ENCODE data around the gene PSEN1.

Gene PSEN1

DNA sequence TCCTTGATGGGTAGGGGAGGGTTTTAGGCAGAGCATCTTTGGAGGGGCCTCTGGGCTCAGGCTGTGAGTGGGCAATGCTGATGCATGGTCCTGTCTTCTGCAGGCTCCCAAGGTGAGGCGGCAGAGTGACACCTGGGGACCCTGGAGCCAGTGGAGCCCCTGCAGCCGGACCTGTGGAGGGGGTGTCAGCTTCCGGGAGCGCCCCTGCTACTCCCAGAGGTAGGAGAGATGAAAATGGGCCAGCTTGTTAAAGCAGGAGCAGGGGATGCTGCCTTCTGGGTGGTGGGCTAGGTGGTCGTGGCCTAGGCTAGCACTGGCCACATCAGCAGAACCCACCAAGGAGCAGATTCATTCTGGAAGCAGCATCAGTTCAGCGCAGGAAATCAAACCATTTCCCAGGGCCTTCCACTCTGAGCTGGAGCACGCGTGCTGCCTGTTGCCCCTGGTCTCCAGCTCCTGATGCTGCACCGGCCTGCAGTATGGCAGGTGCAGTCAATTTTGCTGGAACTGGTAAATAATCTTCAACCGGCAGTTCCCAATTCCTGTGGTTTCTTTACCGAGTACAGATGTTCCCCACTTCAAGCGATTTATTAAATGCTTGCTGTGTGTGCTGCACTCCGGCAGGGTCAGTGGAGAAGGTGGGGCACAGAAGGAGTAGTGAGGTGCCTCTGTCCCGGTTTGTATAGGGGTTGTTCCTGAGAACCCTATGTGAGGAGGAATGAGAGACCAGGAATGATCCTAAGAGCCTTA lies 108.4 kb downstream of the PSEN1 start:
- TF ChIP-seq, protein P1, sequence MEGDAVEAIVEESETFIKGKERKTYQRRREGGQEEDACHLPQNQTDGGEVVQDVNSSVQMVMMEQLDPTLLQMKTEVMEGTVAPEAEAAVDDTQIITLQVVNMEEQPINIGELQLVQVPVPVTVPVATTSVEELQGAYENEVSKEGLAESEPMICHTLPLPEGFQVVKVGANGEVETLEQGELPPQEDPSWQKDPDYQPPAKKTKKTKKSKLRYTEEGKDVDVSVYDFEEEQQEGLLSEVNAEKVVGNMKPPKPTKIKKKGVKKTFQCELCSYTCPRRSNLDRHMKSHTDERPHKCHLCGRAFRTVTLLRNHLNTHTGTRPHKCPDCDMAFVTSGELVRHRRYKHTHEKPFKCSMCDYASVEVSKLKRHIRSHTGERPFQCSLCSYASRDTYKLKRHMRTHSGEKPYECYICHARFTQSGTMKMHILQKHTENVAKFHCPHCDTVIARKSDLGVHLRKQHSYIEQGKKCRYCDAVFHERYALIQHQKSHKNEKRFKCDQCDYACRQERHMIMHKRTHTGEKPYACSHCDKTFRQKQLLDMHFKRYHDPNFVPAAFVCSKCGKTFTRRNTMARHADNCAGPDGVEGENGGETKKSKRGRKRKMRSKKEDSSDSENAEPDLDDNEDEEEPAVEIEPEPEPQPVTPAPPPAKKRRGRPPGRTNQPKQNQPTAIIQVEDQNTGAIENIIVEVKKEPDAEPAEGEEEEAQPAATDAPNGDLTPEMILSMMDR (IDR thresholded peaks at IDR 0.05): no peak
- no peak for TF ChIP-seq ZFX (IDR thresholded peaks at IDR 0.05; ENCODE audit: borderline replicate concordance)

DNA sequence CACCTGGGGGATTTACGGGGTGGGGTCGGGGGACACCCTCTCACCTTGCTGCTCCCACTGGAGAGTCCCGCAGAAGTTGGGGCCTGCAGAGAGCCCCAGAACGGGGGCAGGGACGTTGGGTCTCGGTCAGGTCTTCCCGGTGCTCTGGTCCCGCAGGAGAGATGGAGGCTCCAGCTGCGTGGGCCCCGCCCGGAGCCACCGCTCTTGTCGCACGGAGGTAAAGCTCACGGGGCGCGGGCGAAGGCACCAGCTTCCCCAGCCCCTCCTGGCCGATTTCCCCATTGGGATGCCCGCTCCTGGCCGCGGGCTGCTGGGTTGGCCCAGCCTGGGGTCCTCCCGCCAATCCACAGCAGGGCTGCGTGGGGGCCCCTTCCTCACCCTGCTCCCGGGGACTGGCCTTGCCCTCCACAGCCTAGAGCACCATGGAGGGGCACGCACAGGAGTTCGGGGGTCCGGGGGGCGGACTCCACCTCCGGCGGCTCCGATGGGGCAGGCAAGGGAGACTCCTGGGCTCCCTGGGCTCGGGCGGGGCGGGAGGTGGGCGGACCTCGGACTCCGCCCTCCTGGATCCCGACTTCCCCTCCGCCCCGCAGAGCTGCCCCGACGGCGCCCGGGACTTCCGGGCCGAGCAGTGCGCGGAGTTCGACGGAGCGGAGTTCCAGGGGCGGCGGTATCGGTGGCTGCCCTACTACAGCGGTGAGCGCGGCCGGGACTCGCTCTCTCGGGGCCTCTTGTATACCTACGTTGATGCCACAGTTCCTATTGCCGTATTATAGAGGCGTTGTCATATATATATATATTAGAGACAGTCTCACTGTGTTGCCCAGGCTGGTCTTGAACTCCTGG lies 109.4 kb downstream of the PSEN1 start:
- H3K27ac ChIP-seq: no peak overlapping the region
- TF ChIP-seq, protein P1 (IDR thresholded peaks at IDR 0.05): no peak
- TF ChIP-seq ZFX (IDR thresholded peaks at IDR 0.05; ENCODE audit: borderline replicate concordance): no peak

More for the DNA sequence above, 108.4 kb downstream of the PSEN1 start:
- no peak overlapping the region for H3K27ac ChIP-seq

DNA sequence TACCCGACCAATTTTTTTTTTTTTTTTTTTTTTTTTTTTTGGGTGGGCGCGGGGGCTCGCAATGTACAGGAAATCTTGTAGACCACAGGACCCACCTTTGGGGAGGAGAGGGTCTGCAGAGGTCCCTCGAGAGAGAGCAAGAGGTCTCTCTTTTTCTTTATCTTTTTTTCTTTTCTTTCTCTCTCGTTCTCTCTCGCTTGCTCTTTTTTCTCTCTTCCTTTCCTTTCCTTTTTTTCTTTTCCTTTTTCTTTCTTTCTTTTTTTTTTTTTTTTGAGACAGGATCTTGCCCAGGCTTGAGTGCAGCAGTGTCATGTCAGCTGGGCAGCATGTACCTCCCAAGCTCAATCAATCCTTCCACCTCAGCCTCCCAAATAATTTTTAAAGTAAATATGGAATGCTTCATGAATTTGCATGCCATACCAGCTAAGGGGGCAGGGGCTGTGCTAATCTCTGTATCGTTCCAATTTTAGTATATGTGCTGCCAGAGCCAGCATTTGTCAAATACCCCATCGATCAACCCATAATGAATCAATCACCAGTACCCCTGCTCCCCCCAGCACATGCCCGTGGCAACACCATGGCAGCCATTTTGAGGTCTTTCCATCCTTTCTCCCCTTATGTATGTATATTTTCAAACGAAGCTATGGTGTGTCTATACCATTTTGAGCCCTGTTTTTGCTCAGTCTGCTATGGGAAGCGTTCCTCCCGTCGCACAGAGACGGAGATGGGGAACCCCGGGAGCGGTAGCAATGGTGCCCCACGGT lies 110.3 kb downstream of the PSEN1 start:
- TF ChIP-seq, protein P1 (IDR thresholded peaks at IDR 0.05): no peak
- no peak for TF ChIP-seq ZFX (IDR thresholded peaks at IDR 0.05; ENCODE audit: borderline replicate concordance)
- H3K27ac ChIP-seq: no peak overlapping the region

DNA sequence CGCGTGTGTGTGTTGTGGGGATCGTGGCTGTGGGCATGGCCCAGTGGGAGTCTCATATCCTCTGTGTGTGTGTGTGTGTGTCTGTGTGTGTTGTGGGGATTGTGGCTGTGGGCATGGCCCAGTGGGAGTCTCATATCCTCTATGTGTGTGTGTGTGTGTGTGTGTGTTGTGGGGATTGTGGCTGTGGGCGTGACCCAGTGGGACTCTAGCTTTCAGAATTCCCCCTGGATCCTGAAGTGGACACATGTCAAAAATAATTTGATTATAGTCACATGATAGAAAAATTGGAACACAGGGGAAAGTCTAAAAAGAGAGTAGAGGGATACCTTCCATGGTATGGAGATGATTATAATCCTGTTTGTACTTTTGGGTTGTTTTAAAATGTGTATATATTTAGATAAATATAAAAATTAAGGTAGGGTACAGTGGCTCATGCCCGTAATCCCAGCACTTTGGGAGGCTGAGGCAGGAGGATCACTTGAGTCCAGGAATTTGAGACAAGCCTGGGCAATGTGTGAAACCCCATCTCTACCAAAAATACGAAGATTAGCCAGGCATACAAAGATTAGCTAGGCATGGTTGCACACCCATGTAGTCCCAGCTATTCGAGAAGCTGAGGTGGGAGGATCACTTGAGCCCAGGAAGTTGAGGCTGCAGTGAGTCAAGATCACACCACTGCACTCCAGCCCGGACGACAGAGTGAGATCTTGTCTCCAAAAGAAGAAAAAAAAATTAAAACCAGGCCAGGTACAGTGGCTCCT lies 112.0 kb downstream of the PSEN1 start:
- no peak overlapping the region for H3K27ac ChIP-seq
- TF ChIP-seq ZFX (IDR thresholded peaks at IDR 0.05; ENCODE audit: borderline replicate concordance): no peak
- TF ChIP-seq, protein P1 (IDR thresholded peaks at IDR 0.05): no peak

DNA sequence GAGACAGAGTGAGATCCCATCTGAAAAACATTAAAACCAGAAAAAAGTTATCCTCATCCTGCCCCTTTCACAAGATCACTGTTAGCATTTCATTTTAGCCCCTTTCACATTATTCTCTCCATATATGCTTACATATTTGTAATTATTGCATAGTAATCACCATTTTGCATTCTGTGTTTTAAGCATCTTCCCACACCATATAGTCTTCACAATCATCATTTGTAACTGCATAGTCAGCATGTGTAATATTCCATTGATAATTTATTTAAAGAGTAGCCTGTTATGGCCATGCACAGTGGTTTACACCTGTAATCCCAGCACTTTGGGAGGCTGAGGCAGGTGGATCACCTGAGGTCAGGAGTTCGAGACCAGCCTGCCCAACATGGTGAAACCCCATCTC lies 112.8 kb downstream of the PSEN1 start:
- TF ChIP-seq, protein P1 (IDR thresholded peaks at IDR 0.05): no peak
- TF ChIP-seq ZFX (IDR thresholded peaks at IDR 0.05; ENCODE audit: borderline replicate concordance): no peak
- no peak overlapping the region for H3K27ac ChIP-seq

DNA sequence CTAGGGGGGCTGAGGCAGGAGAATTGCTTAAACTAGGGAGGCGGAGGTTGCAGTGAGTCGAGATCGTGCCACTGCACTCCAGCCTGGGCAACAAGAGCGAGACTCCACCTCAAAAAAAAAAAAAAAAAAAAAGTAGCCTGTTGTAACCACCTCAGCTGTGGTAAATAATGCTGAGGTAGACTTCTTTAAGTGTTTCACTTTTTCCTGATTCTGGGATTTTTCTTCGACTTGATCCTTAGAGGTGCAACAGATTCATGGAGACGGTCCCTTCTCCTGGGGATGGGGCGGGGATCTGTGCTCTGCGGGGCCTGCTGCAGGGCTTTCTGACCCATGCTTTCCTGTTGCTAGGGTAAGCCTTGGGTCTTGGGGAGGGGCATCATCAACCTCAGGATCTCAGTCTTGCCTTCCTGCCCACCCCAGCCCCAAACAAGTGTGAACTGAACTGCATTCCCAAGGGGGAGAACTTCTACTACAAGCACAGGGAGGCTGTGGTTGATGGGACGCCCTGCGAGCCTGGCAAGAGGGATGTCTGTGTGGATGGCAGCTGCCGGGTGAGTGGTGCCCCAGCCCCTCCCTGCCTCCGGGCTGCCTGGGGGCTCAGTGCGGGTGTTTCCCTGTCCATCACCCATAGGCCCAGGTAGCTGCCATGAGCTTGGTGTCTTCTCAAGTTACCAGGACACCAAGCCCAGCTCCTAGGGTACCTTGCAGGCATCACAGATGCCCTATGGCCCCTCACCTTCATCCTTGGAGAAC lies 113.4 kb downstream of the PSEN1 start:
- no peak overlapping the region for H3K27ac ChIP-seq
- no peak for TF ChIP-seq ZFX (IDR thresholded peaks at IDR 0.05; ENCODE audit: borderline replicate concordance)
- TF ChIP-seq, protein P1 (IDR thresholded peaks at IDR 0.05): no peak

Measured in 22Rv1 (cell line).